Esophagus squamous epithelium (tissue), 5 donors: Measurements from ENCODE around the gene LAPTM5. TPM values are rescaled to one million over a fixed set of nuclear protein-coding genes. Genes with fewer than 3 reads are reported as not detected.

Source experiments
- DNase-seq: peaks from one replicate; lab custom pipeline; 2025; lab: John Stamatoyannopoulos, UW
- H3K27ac ChIP-seq, 4 donors: fragments of 200-600 bp; sonication (generic); one replicate each; pipeline ENCODE4 v1.5.1; 2016 to 2019; ENCODE audit warnings: mild to moderate bottlenecking in 1 of 4
- H3K27me3 ChIP-seq, 4 donors: fragments of 200-600 bp; sonication (generic); 1 replicate in 3 of 4; 2 replicates in 1 of 4; pipeline versions ENCODE4 v1.5.1 to v1.6.0; 2017 to 2021; ENCODE audit warnings: antibody characterized with exemption in 1 of 4
- H3K36me3 ChIP-seq, 3 donors: fragments of 200-600 bp; sonication (generic); one replicate each; pipeline ENCODE4 v1.5.1; 2016 to 2019
- H3K4me1 ChIP-seq, 3 donors: fragments of 200-600 bp; sonication (generic); one replicate each; pipeline ENCODE4 v1.5.1; 2017 to 2019
- H3K4me3 ChIP-seq, 4 donors: fragments of 200-600 bp; sonication (generic); 1 replicate in 3 of 4; 2 replicates in 1 of 4; pipeline ENCODE4 v1.5.1; 2016 to 2019; ENCODE audit warnings: mild to moderate bottlenecking in 2 of 4, moderate library complexity in 1 of 4
- H3K9me3 ChIP-seq, 3 donors: fragments of 200-600 bp; sonication (generic); one replicate each; pipeline ENCODE4 v1.5.1; 2016 to 2019
- POLR2A ChIP-seq, 4 donors: fragments of 450-650 bp; IDR thresholded peaks; one replicate each; pipeline ENCODE4 v1.6.1; 2017; ENCODE audit warnings: antibody characterized with exemption in 4 of 4, mild to moderate bottlenecking in 4 of 4, moderate library complexity in 3 of 4
- WGBS, 2 donors: methylation state at CpG; one replicate each; pipeline ENCODE4 v1.1.5; 2018; 5-methylcytosine and 5-hydroxymethylcytosine counted together
- intact Hi-C: fragments of 100-400 bp; cut with DNase I; formaldehyde crosslinking; loops from one replicate; pipeline ENCODE4 v1.15.0; 2022
- total RNA-seq, 4 donors: library from RNA; depleted of rRNA; stranded (reverse); fragments of >200 nt; gene quantifications; one replicate each; pipeline ENCODE4 v1.1.0, GENCODE V29; 2016
- TF ChIP-seq, protein P1 (sequence below), 6 experiments: fragments of 450-650 bp in 4 of 6; fragments of 200-600 bp in 2 of 6; sonication (generic) in 2 of 6; IDR thresholded peaks; one replicate each; pipeline ENCODE4 v1.5.1; 2016 to 2019; ENCODE audit warnings: antibody characterized with exemption in 6 of 6, mild to moderate bottlenecking in 4 of 6, moderate library complexity in 4 of 6
- donor health status: DM: yes; HTN: yes; CAD: no.

LAPTM5 gene
- total RNA-seq, 4 donors from 2014 or later: 6.3 to 53.4 (median 24.6) TPM

DNA sequence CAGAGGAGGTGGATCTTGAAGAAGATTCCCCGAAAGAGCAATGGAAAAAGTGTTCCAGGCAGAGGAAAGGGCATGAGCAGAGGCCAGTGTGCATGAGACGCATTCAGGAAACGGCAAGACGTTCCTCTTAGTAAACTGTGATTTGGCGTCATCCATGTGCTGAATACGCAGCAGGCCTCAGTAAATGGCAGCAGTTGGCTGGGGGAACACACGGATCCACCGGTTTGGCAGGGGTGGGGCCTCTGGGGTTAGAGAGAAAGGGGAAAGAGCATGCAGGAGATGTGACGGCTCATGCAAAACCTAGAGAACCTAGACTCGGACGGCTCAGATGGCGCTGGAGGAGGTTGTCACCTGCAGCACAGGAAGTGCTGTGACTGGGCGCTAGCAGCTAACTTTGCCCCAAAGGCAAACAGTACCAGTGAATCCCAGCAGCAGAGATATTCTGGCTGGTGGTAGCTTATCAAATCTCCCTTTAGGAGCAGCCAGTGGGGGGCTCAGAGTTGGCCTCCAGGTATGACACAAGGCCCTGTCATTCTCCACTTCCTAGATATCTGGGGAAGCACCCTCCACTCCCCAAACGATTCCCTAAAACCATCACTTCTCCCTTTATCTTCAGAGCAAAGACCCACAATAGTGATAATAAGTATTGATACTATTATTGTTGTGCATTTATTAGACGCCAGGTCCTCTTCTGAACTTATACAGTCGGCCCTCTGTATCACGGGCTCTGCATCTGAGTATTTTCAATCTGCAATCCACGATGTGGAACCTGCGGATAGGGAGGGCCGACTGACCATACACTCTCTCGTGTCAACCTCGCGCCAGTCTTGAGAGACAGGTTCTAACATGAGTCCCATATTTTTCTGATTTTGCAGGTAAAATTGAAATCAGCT is 7.6 kb downstream of the LAPTM5 start:
- H3K27ac ChIP-seq: peak overlapping the region; percentile 26 to 66 (median 52)
- no peaks in the 10 kb centered on the region for H3K36me3 ChIP-seq
- H3K9me3 ChIP-seq: no peaks in the 10 kb centered on the region
- no peaks in the 10 kb centered on the region for H3K27me3 ChIP-seq
- peak overlapping the region in 1 of 4 donors; percentile 15 for H3K4me3 ChIP-seq
- 66 to 76% methylated on average over 23 of the region's 23 CpGs for WGBS, 2 donors
- intact Hi-C loops: no loop called here
- no peak for DNase-seq
- TF ChIP-seq, protein P1, sequence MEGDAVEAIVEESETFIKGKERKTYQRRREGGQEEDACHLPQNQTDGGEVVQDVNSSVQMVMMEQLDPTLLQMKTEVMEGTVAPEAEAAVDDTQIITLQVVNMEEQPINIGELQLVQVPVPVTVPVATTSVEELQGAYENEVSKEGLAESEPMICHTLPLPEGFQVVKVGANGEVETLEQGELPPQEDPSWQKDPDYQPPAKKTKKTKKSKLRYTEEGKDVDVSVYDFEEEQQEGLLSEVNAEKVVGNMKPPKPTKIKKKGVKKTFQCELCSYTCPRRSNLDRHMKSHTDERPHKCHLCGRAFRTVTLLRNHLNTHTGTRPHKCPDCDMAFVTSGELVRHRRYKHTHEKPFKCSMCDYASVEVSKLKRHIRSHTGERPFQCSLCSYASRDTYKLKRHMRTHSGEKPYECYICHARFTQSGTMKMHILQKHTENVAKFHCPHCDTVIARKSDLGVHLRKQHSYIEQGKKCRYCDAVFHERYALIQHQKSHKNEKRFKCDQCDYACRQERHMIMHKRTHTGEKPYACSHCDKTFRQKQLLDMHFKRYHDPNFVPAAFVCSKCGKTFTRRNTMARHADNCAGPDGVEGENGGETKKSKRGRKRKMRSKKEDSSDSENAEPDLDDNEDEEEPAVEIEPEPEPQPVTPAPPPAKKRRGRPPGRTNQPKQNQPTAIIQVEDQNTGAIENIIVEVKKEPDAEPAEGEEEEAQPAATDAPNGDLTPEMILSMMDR (IDR thresholded peaks at IDR 0.05): no peak
- TF ChIP-seq POLR2A (IDR thresholded peaks at IDR 0.05): peak in 1 of 4 donors; percentile 51
- peaks cover 35 to 84% (median 37%) of the 10 kb centered on the region in 3 donors for H3K4me1 ChIP-seq

DNA sequence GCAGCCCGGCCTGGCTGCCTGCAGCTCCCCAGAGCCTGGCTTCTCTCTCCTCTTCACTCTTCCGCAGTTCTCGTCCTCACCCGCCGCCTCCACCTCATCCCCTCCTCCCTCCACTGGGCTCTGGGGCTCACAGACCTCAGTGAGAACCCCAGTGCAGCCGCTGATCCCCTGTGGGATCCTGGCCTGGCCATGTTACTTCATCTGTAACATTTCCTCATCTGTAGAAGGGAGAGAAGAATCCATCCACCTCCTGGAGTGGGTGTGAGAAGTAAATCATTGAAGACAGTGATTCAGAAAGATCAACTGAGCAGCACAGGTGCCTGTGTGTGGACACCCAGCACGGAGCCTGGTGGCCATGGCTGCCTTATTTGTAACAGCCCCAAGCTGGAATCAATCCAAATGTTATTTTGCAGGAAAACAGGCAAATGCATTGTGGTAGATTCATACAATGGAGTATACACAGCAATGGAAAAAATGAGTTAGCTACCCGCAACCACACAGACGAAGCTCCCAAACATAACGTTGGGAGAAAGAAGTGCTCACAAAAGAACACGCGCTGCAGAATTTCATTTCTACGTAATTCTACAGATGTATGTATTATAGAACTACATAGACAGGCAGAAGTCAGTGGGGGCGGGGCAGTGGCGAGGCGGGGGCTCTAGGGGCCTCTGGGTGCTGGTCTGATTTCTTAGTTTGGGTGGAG is 8.7 kb downstream of the LAPTM5 start:
- H3K36me3 ChIP-seq: no peaks in the 10 kb centered on the region
- WGBS, 2 donors: 65 to 72% methylated on average over 16 of the region's 16 CpGs
- DNase-seq: no peak
- peaks cover 36 to 95% (median 43%) of the 10 kb centered on the region in 3 donors for H3K4me1 ChIP-seq
- H3K4me3 ChIP-seq: peak overlapping the region in 1 of 4 donors; percentile 26
- H3K9me3 ChIP-seq: no peaks in the 10 kb centered on the region
- peak overlapping the region; percentile 36 to 66 (median 52) for H3K27ac ChIP-seq
- H3K27me3 ChIP-seq: no peaks in the 10 kb centered on the region
- intact Hi-C loops: no loop called here
- TF ChIP-seq POLR2A (IDR thresholded peaks at IDR 0.05): no peak
- TF ChIP-seq, protein P1 (IDR thresholded peaks at IDR 0.05): no peak

DNA sequence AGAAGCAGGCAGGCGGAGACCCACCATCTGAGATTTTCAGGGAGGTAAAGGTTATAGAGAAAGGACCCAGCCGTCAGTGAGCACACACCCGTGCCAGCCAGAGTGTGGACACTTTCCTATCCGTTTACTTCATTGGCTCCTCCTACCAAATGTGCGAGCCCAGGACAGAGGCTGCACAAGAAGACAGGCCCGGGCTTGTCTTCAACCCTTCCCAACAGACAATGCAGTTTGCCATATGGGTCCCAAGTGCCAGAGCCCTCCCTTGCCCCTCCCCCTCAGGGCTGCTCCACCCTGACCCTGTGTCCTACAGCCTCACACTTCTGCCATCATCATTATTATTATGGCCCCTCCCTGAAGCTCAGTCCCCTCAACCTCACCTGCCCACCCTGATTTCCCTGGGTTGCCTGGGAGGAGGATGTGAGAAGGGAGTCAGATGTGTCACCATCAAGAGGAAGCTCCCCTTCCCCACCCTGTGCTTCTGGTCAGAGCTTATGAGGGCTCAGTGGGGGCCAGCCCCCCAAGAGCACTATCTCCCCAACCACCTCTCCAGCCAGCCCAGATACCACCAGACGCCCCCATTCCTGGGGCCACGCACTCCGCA is 9.4 kb downstream of the LAPTM5 start:
- 31 to 77% methylated on average over 5 to 9 of the region's 9 CpGs for WGBS, 2 donors
- no peaks in the 10 kb centered on the region for H3K27me3 ChIP-seq
- H3K4me3 ChIP-seq: peak overlapping the region in 1 of 4 donors; percentile 26
- no peaks in the 10 kb centered on the region for H3K36me3 ChIP-seq
- H3K4me1 ChIP-seq: peaks cover 36 to 100% (median 45%) of the 10 kb centered on the region in 3 donors
- H3K27ac ChIP-seq: peak overlapping the region; percentile 36 to 66 (median 52)
- no peaks in the 10 kb centered on the region for H3K9me3 ChIP-seq
- no peak for TF ChIP-seq POLR2A (IDR thresholded peaks at IDR 0.05)
- TF ChIP-seq, protein P1 (IDR thresholded peaks at IDR 0.05): no peak
- intact Hi-C loops: no loop called here
- DNase-seq: no peak

DNA sequence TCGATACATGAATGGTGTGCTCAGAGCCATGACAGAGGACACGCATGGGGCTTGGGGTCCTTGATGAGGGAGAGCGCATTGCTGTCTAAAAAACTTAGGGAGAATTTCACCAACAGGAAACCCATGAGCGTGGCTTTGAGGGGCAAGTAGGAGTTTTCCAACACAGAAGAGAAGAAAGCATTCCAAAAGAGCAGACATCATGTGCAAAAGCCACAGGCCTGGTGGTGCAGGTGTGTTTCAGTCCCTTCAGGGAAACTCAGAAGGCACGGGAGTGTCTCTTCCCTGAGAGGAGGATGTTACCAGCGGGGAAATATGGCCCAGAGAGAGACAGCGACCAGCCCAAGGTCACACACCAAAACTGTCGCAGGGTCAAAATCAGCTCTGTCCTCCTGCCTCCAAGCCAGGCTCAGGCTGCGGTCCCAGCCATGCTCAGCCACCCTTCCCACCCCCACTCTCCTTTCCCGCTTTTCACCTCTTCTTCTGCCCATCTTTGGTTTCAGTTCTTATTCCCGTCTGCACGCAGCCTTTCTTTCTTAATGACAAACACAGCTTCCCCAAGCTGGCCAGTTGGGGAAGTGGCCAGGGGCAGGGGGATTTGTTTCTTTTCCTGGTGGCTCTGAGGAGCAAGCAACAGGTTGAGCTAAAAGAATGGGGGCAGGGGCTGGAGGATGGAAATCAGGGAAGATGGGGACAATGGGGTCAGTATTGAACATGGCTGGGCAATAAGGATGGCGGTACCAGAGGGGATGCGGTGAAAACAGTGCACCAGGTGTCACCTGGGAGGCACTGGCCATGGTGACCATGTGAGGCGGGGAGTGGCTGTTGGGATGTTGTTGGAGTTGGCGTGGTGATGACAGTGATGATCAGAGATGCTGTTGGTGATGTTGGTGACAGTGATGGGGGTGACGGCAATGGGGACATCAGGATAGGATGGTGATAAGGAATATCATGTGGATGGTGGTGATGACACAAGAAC is 10.3 kb downstream of the LAPTM5 start:
- Histone ChIP-seq H3K4me3 (no peak overlapping the region), H3K36me3 (peaks cover 0 to under 1% (median 0%) of the 10 kb centered on the region in 3 donors), H3K27me3 (no peaks in the 10 kb centered on the region), H3K9me3 (no peaks in the 10 kb centered on the region), H3K4me1 (peaks cover 36 to 100% (median 45%) of the 10 kb centered on the region in 3 donors), H3K27ac (peak overlapping the region; percentile 36 to 66 (median 52))
- 91% methylated on average over 13 to 17 of the region's 17 CpGs for WGBS, 2 donors
- intact Hi-C loops: no loop called here
- TF ChIP-seq POLR2A (IDR thresholded peaks at IDR 0.05): no peak
- TF ChIP-seq, protein P1 (IDR thresholded peaks at IDR 0.05): no peak
- no peak for DNase-seq
